Peyer's patch (tissue), 4 donors: ENCODE results near the gene ANKRD37. TPM values are rescaled to one million over a fixed set of nuclear protein-coding genes. Genes with fewer than 3 reads are reported as not detected.

ENCODE experiments used
- DNase-seq, 3 donors: peaks; one replicate each; pipeline ENCODE4 v3.0.0-alpha.2; 2017 to 2019
- H3K27ac ChIP-seq, 4 donors: fragments of 200-600 bp; sonication (generic); one replicate each; pipeline ENCODE4 v1.5.1; 2016 to 2019
- H3K27me3 ChIP-seq, 2 donors: fragments of 200-600 bp; sonication (generic); one replicate each; pipeline ENCODE4 v1.5.1; 2019
- H3K36me3 ChIP-seq, 3 donors: fragments of 200-600 bp; sonication (generic); one replicate each; pipeline ENCODE4 v1.5.1; 2016 to 2019
- H3K4me1 ChIP-seq, 4 donors: fragments of 200-600 bp; sonication (generic); one replicate each; pipeline ENCODE4 v1.5.1; 2016 to 2019
- H3K4me3 ChIP-seq, 4 donors: fragments of 200-600 bp; sonication (generic); 1 replicate in 3 of 4; 2 replicates in 1 of 4; pipeline ENCODE4 v1.5.1; 2016 to 2019; ENCODE audit warnings: mild to moderate bottlenecking in 1 of 4
- H3K9me3 ChIP-seq, 4 donors: fragments of 200-600 bp; sonication (generic); one replicate each; pipeline ENCODE4 v1.5.1; 2016 to 2019; ENCODE audit warnings: mild to moderate bottlenecking in 1 of 4
- POLR2A ChIP-seq, 2 donors: fragments of 450-650 bp; IDR thresholded peaks; one replicate each; pipeline ENCODE4 v1.5.1; 2017; ENCODE audit warnings: antibody characterized with exemption in 2 of 2, mild to moderate bottlenecking in 2 of 2, moderate library complexity in 2 of 2
- total RNA-seq, 4 donors: library from RNA; depleted of rRNA; stranded (reverse); fragments of >200 nt; gene quantifications; one replicate each; pipeline ENCODE4 v1.1.0, GENCODE V29; 2016
- TF ChIP-seq, protein P1 (sequence below), 6 experiments: fragments of 450-650 bp in 4 of 6; fragments of 200-600 bp in 2 of 6; sonication (generic) in 1 of 6; IDR thresholded peaks; one replicate each; pipeline ENCODE4 v1.5.1; 2017 to 2019; ENCODE audit warnings: antibody characterized with exemption in 6 of 6, mild to moderate bottlenecking in 3 of 6, moderate library complexity in 1 of 6

ANKRD37 gene
- total RNA-seq, 4 donors from 2014 or later, result 1.4 to 12.6 (median 8.7) TPM; not detected in 1

DNA sequence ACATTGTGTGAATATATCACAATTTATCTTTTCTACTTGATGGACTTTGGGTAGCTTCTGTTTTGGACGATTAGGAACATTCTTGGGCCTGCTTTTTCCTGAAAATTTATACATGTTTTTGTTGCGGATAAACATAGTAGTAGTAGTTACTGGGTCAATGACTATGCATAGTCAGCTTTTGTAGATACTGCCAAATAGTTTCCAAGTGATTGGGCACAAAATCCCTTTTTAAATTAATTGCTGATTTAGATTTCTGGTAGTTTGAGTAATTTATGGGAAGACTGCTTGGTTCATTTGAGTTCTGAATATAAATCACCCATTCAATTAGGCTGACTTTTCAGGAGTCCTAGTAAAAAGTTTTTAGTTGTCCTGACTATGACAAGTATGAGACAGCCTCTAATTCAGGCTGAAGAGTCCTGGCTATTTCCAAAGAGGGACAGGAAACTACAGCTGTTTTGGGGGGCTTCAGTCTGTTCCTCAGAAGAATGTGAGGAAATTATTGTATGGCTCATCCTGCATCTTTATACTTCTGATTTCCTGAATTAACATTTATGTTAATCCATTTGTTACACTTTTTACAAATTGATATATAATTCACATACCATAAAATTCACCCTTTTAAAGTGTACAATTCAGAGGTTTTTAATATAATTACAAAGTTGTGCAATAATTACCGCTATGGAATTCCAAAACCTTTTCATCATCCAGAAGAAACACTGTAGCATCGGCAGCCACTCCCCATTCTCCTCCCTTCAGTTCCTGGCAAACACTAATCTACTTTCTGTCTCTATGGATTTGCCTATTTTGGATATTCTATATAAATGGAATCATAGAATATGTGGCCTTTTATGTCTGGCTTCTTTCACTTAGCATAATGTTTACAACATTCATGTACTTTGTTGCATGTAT, 15.1 kb upstream of the ANKRD37 start:
- Histone ChIP-seq H3K4me3 (no peak overlapping the region), H3K27ac (no peak overlapping the region), H3K4me1 (peaks cover 0 to 5% (median 0%) of the 10 kb centered on the region in 4 donors), H3K9me3 (no peaks in the 10 kb centered on the region), H3K36me3 (no peaks in the 10 kb centered on the region), H3K27me3 (no peaks in the 10 kb centered on the region)
- TF ChIP-seq, protein P1, sequence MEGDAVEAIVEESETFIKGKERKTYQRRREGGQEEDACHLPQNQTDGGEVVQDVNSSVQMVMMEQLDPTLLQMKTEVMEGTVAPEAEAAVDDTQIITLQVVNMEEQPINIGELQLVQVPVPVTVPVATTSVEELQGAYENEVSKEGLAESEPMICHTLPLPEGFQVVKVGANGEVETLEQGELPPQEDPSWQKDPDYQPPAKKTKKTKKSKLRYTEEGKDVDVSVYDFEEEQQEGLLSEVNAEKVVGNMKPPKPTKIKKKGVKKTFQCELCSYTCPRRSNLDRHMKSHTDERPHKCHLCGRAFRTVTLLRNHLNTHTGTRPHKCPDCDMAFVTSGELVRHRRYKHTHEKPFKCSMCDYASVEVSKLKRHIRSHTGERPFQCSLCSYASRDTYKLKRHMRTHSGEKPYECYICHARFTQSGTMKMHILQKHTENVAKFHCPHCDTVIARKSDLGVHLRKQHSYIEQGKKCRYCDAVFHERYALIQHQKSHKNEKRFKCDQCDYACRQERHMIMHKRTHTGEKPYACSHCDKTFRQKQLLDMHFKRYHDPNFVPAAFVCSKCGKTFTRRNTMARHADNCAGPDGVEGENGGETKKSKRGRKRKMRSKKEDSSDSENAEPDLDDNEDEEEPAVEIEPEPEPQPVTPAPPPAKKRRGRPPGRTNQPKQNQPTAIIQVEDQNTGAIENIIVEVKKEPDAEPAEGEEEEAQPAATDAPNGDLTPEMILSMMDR (IDR thresholded peaks at IDR 0.05), result no peak
- no peak for TF ChIP-seq POLR2A (IDR thresholded peaks at IDR 0.05)
- DNase-seq, result no peak

GRCh38 chr4:185382754-185383153, 13.9 kb upstream of the ANKRD37 start:
- Histone ChIP-seq H3K4me1 (peaks cover 0 to 5% (median 0%) of the 10 kb centered on the region in 4 donors), H3K9me3 (no peaks in the 10 kb centered on the region), H3K27me3 (no peaks in the 10 kb centered on the region), H3K36me3 (no peaks in the 10 kb centered on the region), H3K27ac (no peak overlapping the region), H3K4me3 (no peak overlapping the region)
- TF ChIP-seq, protein P1 (IDR thresholded peaks at IDR 0.05), result no peak
- TF ChIP-seq POLR2A (IDR thresholded peaks at IDR 0.05), result no peak
- DNase-seq, result no peak

DNA sequence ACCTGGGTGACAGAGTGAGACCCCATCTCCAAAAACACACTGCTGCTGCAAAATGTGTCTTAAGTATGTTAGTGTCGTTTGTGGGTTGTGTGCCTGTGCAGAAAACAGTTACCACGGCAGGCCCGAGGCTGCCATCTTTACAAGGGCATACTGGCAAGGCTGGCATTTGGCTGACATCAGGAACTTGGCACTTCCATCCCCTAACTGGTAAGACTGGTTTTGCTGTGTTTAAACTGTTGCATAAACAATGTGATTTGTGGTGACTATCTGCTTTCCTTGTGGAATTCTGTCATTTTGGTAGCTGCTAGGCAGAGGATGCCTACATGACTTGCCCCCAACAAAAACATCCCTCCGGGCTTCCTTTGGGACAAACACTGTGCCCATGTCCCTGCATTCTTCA, 13.2 kb upstream of the ANKRD37 start:
- no peak overlapping the region for H3K4me3 ChIP-seq
- no peaks in the 10 kb centered on the region for H3K36me3 ChIP-seq
- no peak overlapping the region for H3K27ac ChIP-seq
- H3K27me3 ChIP-seq, result no peaks in the 10 kb centered on the region
- TF ChIP-seq, protein P1 (IDR thresholded peaks at IDR 0.05), result no peak
- no peak for TF ChIP-seq POLR2A (IDR thresholded peaks at IDR 0.05)
- H3K9me3 ChIP-seq, result no peaks in the 10 kb centered on the region
- peaks cover 0 to 5% (median 0%) of the 10 kb centered on the region in 4 donors for H3K4me1 ChIP-seq
- no peak for DNase-seq

GRCh38 chr4:185384061-185384460, 12.6 kb upstream of the ANKRD37 start:
- Histone ChIP-seq H3K9me3 (no peaks in the 10 kb centered on the region), H3K36me3 (no peaks in the 10 kb centered on the region), H3K4me1 (peaks cover 0 to 5% (median 0%) of the 10 kb centered on the region in 4 donors), H3K4me3 (no peak overlapping the region), H3K27ac (no peak overlapping the region), H3K27me3 (no peaks in the 10 kb centered on the region)
- DNase-seq, result no peak
- TF ChIP-seq, protein P1 (IDR thresholded peaks at IDR 0.05), result no peak
- TF ChIP-seq POLR2A (IDR thresholded peaks at IDR 0.05), result no peak

- TF ChIP-seq POLR2A (IDR thresholded peaks at IDR 0.05), result no peak
- TF ChIP-seq, protein P1 (IDR thresholded peaks at IDR 0.05), result no peak
- Histone ChIP-seq H3K9me3 (no peaks in the 10 kb centered on the region), H3K4me3 (no peak overlapping the region), H3K27ac (peak overlapping the region in 1 of 4 donors; percentile 3), H3K36me3 (no peaks in the 10 kb centered on the region), H3K27me3 (no peaks in the 10 kb centered on the region), H3K4me1 (peaks cover 0 to 5% (median 0%) of the 10 kb centered on the region in 4 donors)
- DNase-seq, result no peak
Observed at GRCh38 chr4:185384930-185385331, 11.7 kb upstream of the ANKRD37 start.
